DND-41 (cell line): ENCODE measurements around the gene FGF11.

ENCODE experiments used
- ATAC-seq: fragments of 200-7000 bp; cut with Tn5 transposase; 3 replicates; pipeline ENCODE4 v1.9.1; 2021; ENCODE audit warnings: low read depth; ENCODE audit not compliant: insufficient read depth
- DNase-seq: peaks from one replicate; pipeline ENCODE4 v3.0.0-alpha.2; 2020
- H2AFZ ChIP-seq: 2 replicates; pipeline ENCODE4 v1.6.0; 2012; ENCODE audit warnings: low read depth, low read length
- H3K27ac ChIP-seq: 2 replicates; pipeline ENCODE4 v1.5.1; 2012; ENCODE audit warnings: low read length, inconsistent platforms
- H3K27me3 ChIP-seq: fragments of 200-600 bp; sonication (generic); 2 replicates; pipeline ENCODE4 v1.6.0; 2012; ENCODE audit warnings: low read length, mild to moderate bottlenecking, inconsistent platforms; ENCODE audit not compliant: insufficient read depth, poor library complexity
- H3K36me3 ChIP-seq: 2 replicates; pipeline ENCODE4 v1.5.1; 2012; ENCODE audit warnings: low read length, inconsistent platforms; ENCODE audit not compliant: insufficient read depth
- H3K4me1 ChIP-seq: 2 replicates; pipeline ENCODE4 v1.5.1; 2012; ENCODE audit warnings: mild to moderate bottlenecking, low read length; ENCODE audit not compliant: insufficient read depth
- H3K4me2 ChIP-seq: 2 replicates; pipeline ENCODE4 v1.6.0; 2012; ENCODE audit warnings: mild to moderate bottlenecking, moderate library complexity, low read length, inconsistent platforms; ENCODE audit not compliant: insufficient read depth
- H3K4me3 ChIP-seq, 2 experiments: fragments of 200-600 bp in 1 of 2; shearing (Covaris generic) in 1 of 2; 2 replicates each; pipeline ENCODE4 v1.5.1; 2012 to 2016; ENCODE audit warnings: inconsistent platforms in 2 of 2, low read length in 2 of 2, mild to moderate bottlenecking in 2 of 2, low read depth in 1 of 2, moderate library complexity in 1 of 2
- H3K79me2 ChIP-seq: 2 replicates; pipeline ENCODE4 v1.6.0; 2012; ENCODE audit warnings: low read length, inconsistent platforms; ENCODE audit not compliant: insufficient read depth
- H3K9ac ChIP-seq: 2 replicates; pipeline ENCODE4 v1.6.0; 2012; ENCODE audit warnings: low read depth, mild to moderate bottlenecking, inconsistent platforms, low read length, moderate library complexity
- H3K9me3 ChIP-seq: 2 replicates; pipeline ENCODE4 v1.5.1; 2012; ENCODE audit warnings: low read length, moderate library complexity, mild to moderate bottlenecking, inconsistent platforms; ENCODE audit not compliant: insufficient read depth, severe bottlenecking
- H4K20me1 ChIP-seq: 2 replicates; pipeline ENCODE4 v1.6.0; 2012; ENCODE audit warnings: low read length; ENCODE audit not compliant: insufficient read depth
- EZH2 ChIP-seq: IDR thresholded peaks from 3 replicates; pipeline ENCODE4 v1.6.1; 2012; ENCODE audit warnings: borderline replicate concordance, low read depth, mild to moderate bottlenecking, moderate library complexity, low read length, inconsistent platforms; ENCODE audit not compliant: severe bottlenecking
- TF ChIP-seq, protein P1 (sequence below): IDR thresholded peaks from 2 replicates; pipeline ENCODE4 v1.5.1; 2012; ENCODE audit warnings: borderline replicate concordance, low read length, moderate library complexity, mild to moderate bottlenecking; ENCODE audit not compliant: poor library complexity, severe bottlenecking; ENCODE audit errors: extremely low read depth

Gene FGF11

GRCh38 chr17:7414837-7415236 is 24.5 kb upstream of the FGF11 start:
- Histone ChIP-seq H3K4me1 (no peaks in the 10 kb centered on the region), H3K27me3 (no peaks in the 10 kb centered on the region), H3K9ac (no peak overlapping the region), H2AFZ (no peak overlapping the region), H3K4me2 (no peak overlapping the region), H3K4me3 (no peak overlapping the region), H3K27ac (no peak overlapping the region), H3K9me3 (no peaks in the 10 kb centered on the region), H3K79me2 (no peaks in the 10 kb centered on the region), H4K20me1 (no peaks in the 10 kb centered on the region), H3K36me3 (peaks cover 9% of the 10 kb centered on the region; the same call in 1 of the 2 replicates)
- TF ChIP-seq, protein P1, sequence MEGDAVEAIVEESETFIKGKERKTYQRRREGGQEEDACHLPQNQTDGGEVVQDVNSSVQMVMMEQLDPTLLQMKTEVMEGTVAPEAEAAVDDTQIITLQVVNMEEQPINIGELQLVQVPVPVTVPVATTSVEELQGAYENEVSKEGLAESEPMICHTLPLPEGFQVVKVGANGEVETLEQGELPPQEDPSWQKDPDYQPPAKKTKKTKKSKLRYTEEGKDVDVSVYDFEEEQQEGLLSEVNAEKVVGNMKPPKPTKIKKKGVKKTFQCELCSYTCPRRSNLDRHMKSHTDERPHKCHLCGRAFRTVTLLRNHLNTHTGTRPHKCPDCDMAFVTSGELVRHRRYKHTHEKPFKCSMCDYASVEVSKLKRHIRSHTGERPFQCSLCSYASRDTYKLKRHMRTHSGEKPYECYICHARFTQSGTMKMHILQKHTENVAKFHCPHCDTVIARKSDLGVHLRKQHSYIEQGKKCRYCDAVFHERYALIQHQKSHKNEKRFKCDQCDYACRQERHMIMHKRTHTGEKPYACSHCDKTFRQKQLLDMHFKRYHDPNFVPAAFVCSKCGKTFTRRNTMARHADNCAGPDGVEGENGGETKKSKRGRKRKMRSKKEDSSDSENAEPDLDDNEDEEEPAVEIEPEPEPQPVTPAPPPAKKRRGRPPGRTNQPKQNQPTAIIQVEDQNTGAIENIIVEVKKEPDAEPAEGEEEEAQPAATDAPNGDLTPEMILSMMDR: no peak
- no peak for TF ChIP-seq EZH2
- DNase-seq (no peak), ATAC-seq (no peak)

DNA sequence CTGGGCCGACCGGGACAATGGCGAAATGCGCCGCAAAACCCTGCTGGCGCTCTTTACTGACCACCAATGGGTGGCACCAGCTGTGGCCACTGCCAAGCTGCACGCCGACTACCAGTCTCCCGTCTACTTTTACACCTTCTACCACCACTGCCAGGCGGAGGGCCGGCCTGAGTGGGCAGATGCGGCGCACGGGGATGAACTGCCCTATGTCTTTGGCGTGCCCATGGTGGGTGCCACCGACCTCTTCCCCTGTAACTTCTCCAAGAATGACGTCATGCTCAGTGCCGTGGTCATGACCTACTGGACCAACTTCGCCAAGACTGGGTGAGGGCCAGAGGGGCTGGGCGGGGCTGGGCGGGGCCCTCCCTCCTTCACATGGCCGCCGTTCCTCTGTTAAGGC is 23.5 kb upstream of the FGF11 start:
- no peak overlapping the region for H3K9ac ChIP-seq
- H3K4me1 ChIP-seq: no peaks in the 10 kb centered on the region
- no peaks in the 10 kb centered on the region for H4K20me1 ChIP-seq
- H3K4me3 ChIP-seq: no peak overlapping the region
- ATAC-seq (no peak), DNase-seq (no peak)
- TF ChIP-seq, protein P1: no peak
- no peak for TF ChIP-seq EZH2
- H2AFZ ChIP-seq: no peak overlapping the region
- H3K27ac ChIP-seq: no peak overlapping the region
- H3K27me3 ChIP-seq: no peaks in the 10 kb centered on the region
- H3K79me2 ChIP-seq: no peaks in the 10 kb centered on the region
- no peaks in the 10 kb centered on the region for H3K9me3 ChIP-seq
- H3K4me2 ChIP-seq: no peak overlapping the region
- 0 out of 2 replicates have a peak, but pooled peaks cover under 1% of the 10 kb centered on the region for H3K36me3 ChIP-seq

DNA sequence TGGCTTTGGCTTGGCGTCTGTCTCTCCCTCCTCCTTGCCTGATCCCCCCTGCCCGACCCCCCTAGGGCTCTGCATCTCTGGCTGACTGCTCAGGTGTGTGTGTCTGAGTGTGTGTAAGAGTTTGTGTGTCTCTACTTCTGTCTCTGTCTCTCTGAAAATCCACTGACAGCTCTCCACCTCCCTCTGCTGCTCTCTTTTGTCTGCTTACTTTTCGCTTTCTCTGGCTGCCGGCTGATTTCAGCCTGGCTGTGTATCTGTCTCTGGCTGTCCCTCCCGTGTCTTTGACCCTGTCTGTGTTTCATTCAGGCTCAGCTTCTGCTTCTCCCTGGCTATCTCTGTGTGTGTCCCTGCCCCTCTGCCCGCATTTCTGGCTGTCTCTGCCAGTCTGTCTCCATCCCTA is 23.0 kb upstream of the FGF11 start:
- TF ChIP-seq, protein P1: no peak
- no peaks in the 10 kb centered on the region for H4K20me1 ChIP-seq
- H3K79me2 ChIP-seq: no peaks in the 10 kb centered on the region
- no peaks in the 10 kb centered on the region for H3K27me3 ChIP-seq
- H3K4me2 ChIP-seq: no peak overlapping the region
- no peak overlapping the region for H3K4me3 ChIP-seq
- no peak overlapping the region for H3K9ac ChIP-seq
- ATAC-seq (no peak), DNase-seq (no peak)
- H3K9me3 ChIP-seq: no peaks in the 10 kb centered on the region
- no peak overlapping the region for H2AFZ ChIP-seq
- no peak overlapping the region for H3K27ac ChIP-seq
- H3K4me1 ChIP-seq: no peaks in the 10 kb centered on the region
- no peaks in the 10 kb centered on the region for H3K36me3 ChIP-seq

DNA sequence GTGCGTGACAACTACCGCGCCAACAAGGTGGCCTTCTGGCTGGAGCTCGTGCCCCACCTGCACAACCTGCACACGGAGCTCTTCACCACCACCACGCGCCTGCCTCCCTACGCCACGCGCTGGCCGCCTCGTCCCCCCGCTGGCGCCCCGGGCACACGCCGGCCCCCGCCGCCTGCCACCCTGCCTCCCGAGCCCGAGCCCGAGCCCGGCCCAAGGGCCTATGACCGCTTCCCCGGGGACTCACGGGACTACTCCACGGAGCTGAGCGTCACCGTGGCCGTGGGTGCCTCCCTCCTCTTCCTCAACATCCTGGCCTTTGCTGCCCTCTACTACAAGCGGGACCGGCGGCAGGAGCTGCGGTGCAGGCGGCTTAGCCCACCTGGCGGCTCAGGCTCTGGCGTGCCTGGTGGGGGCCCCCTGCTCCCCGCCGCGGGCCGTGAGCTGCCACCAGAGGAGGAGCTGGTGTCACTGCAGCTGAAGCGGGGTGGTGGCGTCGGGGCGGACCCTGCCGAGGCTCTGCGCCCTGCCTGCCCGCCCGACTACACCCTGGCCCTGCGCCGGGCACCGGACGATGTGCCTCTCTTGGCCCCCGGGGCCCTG is 22.2 kb upstream of the FGF11 start:
- no peaks in the 10 kb centered on the region for H3K4me1 ChIP-seq
- no peaks in the 10 kb centered on the region for H4K20me1 ChIP-seq
- no peak overlapping the region for H3K4me2 ChIP-seq
- DNase-seq (no peak), ATAC-seq (no peak)
- H3K79me2 ChIP-seq: no peaks in the 10 kb centered on the region
- no peak overlapping the region for H3K9ac ChIP-seq
- no peaks in the 10 kb centered on the region for H3K36me3 ChIP-seq
- TF ChIP-seq, protein P1: no peak
- no peaks in the 10 kb centered on the region for H3K9me3 ChIP-seq
- H3K27ac ChIP-seq: no peak overlapping the region
- no peaks in the 10 kb centered on the region for H3K27me3 ChIP-seq
- no peak overlapping the region for H2AFZ ChIP-seq
- H3K4me3 ChIP-seq: no peak overlapping the region
